HepG2 (cell line): ENCODE measurements around the gene CHMP6. TPM values are rescaled to one million over a fixed set of nuclear protein-coding genes. Genes with fewer than 3 reads are reported as not detected.

ENCODE experiments used
- ATAC-seq: fragments of 200-7000 bp; cut with Tn5 transposase; 3 replicates; pipeline ENCODE4 v1.9.1; 2020; ENCODE audit warnings: mild to moderate bottlenecking, moderate library complexity
- BruUV-seq: library from RNA; stranded (reverse); fragments of 400-500 nt; replicated peaks from 2 replicates; lab custom pipeline; 2021; lab: Mats Ljungman, UMichigan
- CTCF ChIA-PET: fragments of 300-600 bp; formaldehyde crosslinking; extraction: SDS; loops from one replicate; lab custom pipeline; 2021; ENCODE audit warnings: low total read pairs, inconsistent platforms, low intra/inter-chr PET ratio; lab: Yijun Ruan, JAX
- POLR2A ChIA-PET: fragments of 350-600 bp; sonication (Branson Sonifier 250); formaldehyde crosslinking; loops from one replicate; lab custom pipeline; 2020; ENCODE audit warnings: antibody characterized with exemption, inconsistent platforms; lab: Yijun Ruan, JAX
- DNase-seq: peaks from one replicate; pipeline ENCODE4 v3.0.0-alpha.2; 2015; ENCODE audit warnings: low spot score
- FAIRE-seq: peaks from 3 replicates; lab custom pipeline; 2011; peaks lifted over from hg19 to GRCh38; lab: Jason Lieb, UNC
- H2AFZ ChIP-seq: one replicate; pipeline ENCODE4 v1.6.1; 2011; ENCODE audit warnings: low read length, inconsistent platforms
- H3K27ac ChIP-seq: fragments of 300-600 bp; 3 replicates; pipeline ENCODE4 v1.8.0; 2011; ENCODE audit warnings: mixed run types, mild to moderate bottlenecking, mixed read lengths, low read length, inconsistent platforms; ENCODE audit not compliant: insufficient read depth; ENCODE audit errors: extremely low read length
- H3K27me3 ChIP-seq, 2 experiments: fragments of 200-600 bp in 1 of 2; 2 replicates in 1 of 2; 3 replicates in 1 of 2; pipeline versions ENCODE4 v1.6.0 to v1.8.0; 2011; ENCODE audit warnings: low read length in 2 of 2, mild to moderate bottlenecking in 2 of 2, moderate library complexity in 2 of 2, inconsistent platforms in 1 of 2; ENCODE audit not compliant: insufficient read depth in 2 of 2, control insufficient read depth in 1 of 2
- H3K36me3 ChIP-seq, 2 experiments: fragments of 200-600 bp in 1 of 2; replicated peaks in 1 of 2; 2 replicates in 1 of 2; 3 replicates in 1 of 2; pipeline versions ENCODE4 v1.5.1 to v1.8.0; 2011; ENCODE audit warnings: low read length in 2 of 2, inconsistent platforms in 1 of 2; ENCODE audit not compliant: insufficient read depth in 2 of 2, control insufficient read depth in 1 of 2
- H3K4me1 ChIP-seq: 2 replicates; pipeline ENCODE4 v1.5.1; 2012; ENCODE audit warnings: low read length, inconsistent platforms; ENCODE audit not compliant: insufficient read depth
- H3K4me2 ChIP-seq: 2 replicates; pipeline ENCODE4 v1.6.0; 2011; ENCODE audit warnings: low read depth, low read length, inconsistent platforms
- H3K4me3 ChIP-seq, 3 experiments: fragments of 200-600 bp in 1 of 3; sonication (generic), shearing (Covaris generic) in 1 of 3; replicated peaks in 1 of 3; 2 replicates each; pipeline ENCODE4 v1.5.1; 2011 to 2016; ENCODE audit warnings: low read length in 3 of 3, inconsistent platforms in 2 of 3, low read depth in 2 of 3, mild to moderate bottlenecking in 2 of 3, control low read depth in 1 of 3, mixed read lengths in 1 of 3; ENCODE audit not compliant: insufficient read depth in 1 of 3
- H3K79me2 ChIP-seq: one replicate; pipeline ENCODE4 v1.6.1; 2011; ENCODE audit warnings: low read length, inconsistent platforms; ENCODE audit not compliant: insufficient read depth
- H3K9ac ChIP-seq: 2 replicates; pipeline ENCODE4 v1.6.0; 2011; ENCODE audit warnings: mild to moderate bottlenecking, low read depth, low read length, inconsistent platforms; ENCODE audit not compliant: insufficient read depth
- H3K9me3 ChIP-seq: 2 replicates; pipeline ENCODE4 v1.5.1; 2012; ENCODE audit warnings: mild to moderate bottlenecking, low read length
- H4K20me1 ChIP-seq: 2 replicates; pipeline ENCODE4 v1.6.0; 2011; ENCODE audit warnings: inconsistent platforms, mild to moderate bottlenecking, low read length, moderate library complexity; ENCODE audit not compliant: insufficient read depth
- AGO1 ChIP-seq: fragments of 200-400 bp; formaldehyde crosslinking; IDR thresholded peaks from 2 replicates; pipeline ENCODE4 v1.6.1; 2017; ENCODE audit warnings: mild to moderate bottlenecking, low read depth, low read length, moderate library complexity; ENCODE audit not compliant: poor library complexity, severe bottlenecking
- CTCF ChIP-seq: sonication (generic); formaldehyde crosslinking; IDR thresholded peaks from 2 replicates; pipeline ENCODE4 v1.5.0; 2020; ENCODE audit warnings: mild to moderate bottlenecking, missing genetic modification reagents, moderate library complexity
- GPBP1L1 ChIP-seq: sonication (generic); formaldehyde crosslinking; IDR thresholded peaks from 2 replicates; pipeline ENCODE4 v1.5.0; 2020; ENCODE audit warnings: mild to moderate bottlenecking, missing genetic modification reagents
- MXD1 ChIP-seq: sonication (generic); formaldehyde crosslinking; IDR thresholded peaks from 2 replicates; pipeline ENCODE4 v1.4.0; 2020; ENCODE audit warnings: mild to moderate bottlenecking, missing genetic modification reagents
- NRL ChIP-seq: sonication (generic); formaldehyde crosslinking; IDR thresholded peaks from 2 replicates; pipeline ENCODE4 v1.5.0; 2020; ENCODE audit warnings: missing genetic modification reagents, mild to moderate bottlenecking, moderate library complexity, borderline replicate concordance
- POLR2A ChIP-seq, 2 experiments: IDR thresholded peaks; 2 replicates each; pipeline ENCODE4 v1.6.1; 2011; ENCODE audit warnings: low read depth in 2 of 2, low read length in 2 of 2, mild to moderate bottlenecking in 1 of 2, moderate library complexity in 1 of 2; ENCODE audit not compliant: insufficient read depth in 1 of 2
- TERF1 ChIP-seq: sonication (generic); formaldehyde crosslinking; IDR thresholded peaks from 2 replicates; pipeline ENCODE4 v1.8.0; 2022; ENCODE audit warnings: mild to moderate bottlenecking, missing genetic modification reagents, moderate library complexity
- THAP9 ChIP-seq: sonication (generic); formaldehyde crosslinking; IDR thresholded peaks from 2 replicates; pipeline ENCODE4; 2020; ENCODE audit warnings: missing genetic modification reagents, mild to moderate bottlenecking, borderline replicate concordance
- ZNF382 ChIP-seq: sonication (generic); formaldehyde crosslinking; IDR thresholded peaks from 2 replicates; pipeline ENCODE4 v1.5.0; 2020; ENCODE audit warnings: missing genetic modification reagents, mild to moderate bottlenecking, borderline replicate concordance
- ZSCAN22 ChIP-seq: sonication (generic); formaldehyde crosslinking; IDR thresholded peaks from 2 replicates; pipeline ENCODE4 v1.4.0; 2020; ENCODE audit warnings: mild to moderate bottlenecking, missing genetic modification reagents
- ZXDC ChIP-seq: sonication (generic); formaldehyde crosslinking; IDR thresholded peaks from 2 replicates; pipeline ENCODE4 v1.5.0; 2020; ENCODE audit warnings: mild to moderate bottlenecking, missing genetic modification reagents
- WGBS: methylation state at CpG from one replicate; pipeline ENCODE4 v1.1.6; 2017; ENCODE audit warnings: low lambda C conversion rate; 5-methylcytosine and 5-hydroxymethylcytosine counted together
- in situ Hi-C: cut with HindIII; loops from 2 replicates; pipeline ENCODE4 v1.10.0; 2017; ENCODE audit warnings: low pct_unique_long_range_greater_than_20kb; ENCODE audit not compliant: extremely low pct_ligation_motif_present
- intact Hi-C: fragments of 100-400 bp; cut with micrococcal nuclease; formaldehyde crosslinking; loops from one replicate; pipeline ENCODE4 v1.10.0; 2022; ENCODE audit not compliant: unreplicated experiment
- polyA plus RNA-seq, 8 experiments: library from polyadenylated mRNA; depleted of rRNA in 3 of 8; stranded (reverse) in 7 of 8; unstranded in 1 of 8; fragments of >200 nt; fragmentation: Illumina TruSeq in 4 of 8; extraction: Trizol in 4 of 8; gene quantifications; 2 replicates each; pipeline versions ENCODE4 v1.2.1 to v1.2.3, GENCODE V29; 2011 to 2016; ENCODE audit warnings: low read depth in 4 of 8, missing spikeins in 1 of 8, mixed read lengths in 1 of 8; ENCODE audit not compliant: insufficient read depth in 1 of 8
- total RNA-seq, 5 experiments: library from RNA; depleted of rRNA; stranded (reverse); fragments of >200 nt; fragmentation: Illumina TruSeq; extraction: Trizol; gene quantifications; 2 replicates each; pipeline ENCODE4 v1.2.3, GENCODE V29; 2016; ENCODE audit warnings: low read depth in 1 of 5

CHMP6 gene
- total and polyA plus RNA-seq, 2 of the 13 experiments (the other 11 are each of a cell fraction or from before 2014, with no cell fraction given): 11.1 to 24.2 TPM

GRCh38 chr17:80986816-80987475 is 4.7 kb upstream of the CHMP6 start:
- ChIA-PET POLR2A (interaction anchor here (1.1 to 1.4 kb wide), 2 partner anchors 115 to 532 kb away, joined by 4 read pairs; no protein-coding TSS in a partner anchor), CTCF (interaction anchor here (2.9 kb wide), 1 partner anchor 115 kb away, joined by 39 read pairs; no protein-coding TSS in a partner anchor)
- Histone ChIP-seq H3K9me3 (no peaks in the 10 kb centered on the region), H3K4me3 (peak overlapping the region in 1 of 3 experiments; percentile 74; a peak in 1 of 6 replicates), H3K4me2 (peak overlapping the region; percentile 88), H4K20me1 (no peaks in the 10 kb centered on the region), H2AFZ (no peak overlapping the region), H3K4me1 (peaks cover 63% of the 10 kb centered on the region), H3K27me3 (peaks cover 5 to 55% of the 10 kb centered on the region in 2 experiments; a peak in 4 of 5 replicates), H3K36me3 (no peaks in the 10 kb centered on the region), H3K9ac (0 out of 2 replicates have a peak overlapping the region, but pooled peaks have one; percentile 35), H3K27ac (no peak overlapping the region), H3K79me2 (no peaks in the 10 kb centered on the region)
- no peak for FAIRE-seq
- BruUV-seq: no TSS peak
- in situ Hi-C loops (loop anchor here (5.0 kb wide), 1 partner anchor 110 kb away; no protein-coding TSS in a partner anchor), intact Hi-C loops (no loop called here)
- DNase-seq: no peak
- peak; percentile 31 for ATAC-seq
- 33% methylated on average over 17 of the region's 18 CpGs for WGBS
- no peak for TF ChIP-seq ZSCAN22 (CRISPR knock-in tag)
- no peak for TF ChIP-seq TERF1 (CRISPR knock-in tag)
- peak; percentile 8; the same call in 1 of the 2 replicates for TF ChIP-seq CTCF (CRISPR knock-in tag)
- TF ChIP-seq POLR2A (IDR thresholded peaks at IDR 0.05; ENCODE audit: insufficient read depth in 1 of 2, low read depth in 2 of 2, low read length in 2 of 2): no peak
- TF ChIP-seq GPBP1L1 (CRISPR knock-in tag): no peak
- TF ChIP-seq ZNF382 (CRISPR knock-in tag): no peak
- 0 out of 2 replicates have a peak, but pooled peaks have one; percentile 1 for TF ChIP-seq THAP9
- TF ChIP-seq AGO1: peak; percentile 20
- peak; percentile 45; the same call in 1 of the 2 replicates for TF ChIP-seq NRL (CRISPR knock-in tag)
- TF ChIP-seq ZXDC: no peak
- 0 out of 2 replicates have a peak, but pooled peaks have one; percentile 5 for TF ChIP-seq MXD1
